C4-2B (cell line): ENCODE data around the gene COL19A1.

ENCODE experiments used
- H3K27ac ChIP-seq: fragments of 450-650 bp; 2 replicates; pipeline ENCODE4 v1.5.1; 2017
- CTCF ChIP-seq: fragments of 450-650 bp; conservative IDR thresholded peaks from 2 replicates; pipeline ENCODE4 v1.5.1; 2017; ENCODE audit warnings: mild to moderate bottlenecking
- ZFX ChIP-seq: fragments of 450-650 bp; IDR thresholded peaks from 2 replicates; pipeline ENCODE4 v1.6.1; 2017

Gene COL19A1

GRCh38 chr6:70119218-70119835 lies 253.0 kb downstream of the COL19A1 start:
- no peak overlapping the region for H3K27ac ChIP-seq
- TF ChIP-seq CTCF (no peak), ZFX (no peak)

- H3K27ac ChIP-seq, result no peak overlapping the region
Observed at GRCh38 chr6:70124443-70124842, 258.1 kb downstream of the COL19A1 start.

GRCh38 chr6:70124882-70125545 lies 258.7 kb downstream of the COL19A1 start:
- TF ChIP-seq ZFX, result no peak
- no peak for TF ChIP-seq CTCF
- H3K27ac ChIP-seq, result no peak overlapping the region

More at GRCh38 chr6:70124443-70124842, 258.1 kb downstream of the COL19A1 start:
- TF ChIP-seq ZFX (no peak), CTCF (no peak)

GRCh38 chr6:70125602-70126001 lies 259.2 kb downstream of the COL19A1 start:
- TF ChIP-seq ZFX (no peak), CTCF (no peak)
- no peak overlapping the region for H3K27ac ChIP-seq

GRCh38 chr6:70129341-70129740 lies 263.0 kb downstream of the COL19A1 start:
- TF ChIP-seq ZFX (no peak), CTCF (no peak)
- H3K27ac ChIP-seq, result no peak overlapping the region

- no peak for TF ChIP-seq ZFX
- TF ChIP-seq CTCF, result no peak
- H3K27ac ChIP-seq, result no peak overlapping the region
Observed at GRCh38 chr6:70130865-70131264, 264.5 kb downstream of the COL19A1 start.

GRCh38 chr6:70131528-70131927 lies 265.2 kb downstream of the COL19A1 start:
- TF ChIP-seq CTCF, result no peak
- no peak for TF ChIP-seq ZFX
- no peak overlapping the region for H3K27ac ChIP-seq
